Panc1 (cell line): ENCODE results near the gene BMP2K.

Experiments used
- CTCF ChIP-seq: fragments of 450-650 bp; IDR thresholded peaks from 2 replicates; pipeline ENCODE4 v1.5.1; 2017; ENCODE audit warnings: mild to moderate bottlenecking
- POLR2AphosphoS5 ChIP-seq: IDR thresholded peaks from 2 replicates; pipeline ENCODE4 v1.6.1; 2012; ENCODE audit warnings: mild to moderate bottlenecking, low read depth, low read length, moderate library complexity

DNA sequence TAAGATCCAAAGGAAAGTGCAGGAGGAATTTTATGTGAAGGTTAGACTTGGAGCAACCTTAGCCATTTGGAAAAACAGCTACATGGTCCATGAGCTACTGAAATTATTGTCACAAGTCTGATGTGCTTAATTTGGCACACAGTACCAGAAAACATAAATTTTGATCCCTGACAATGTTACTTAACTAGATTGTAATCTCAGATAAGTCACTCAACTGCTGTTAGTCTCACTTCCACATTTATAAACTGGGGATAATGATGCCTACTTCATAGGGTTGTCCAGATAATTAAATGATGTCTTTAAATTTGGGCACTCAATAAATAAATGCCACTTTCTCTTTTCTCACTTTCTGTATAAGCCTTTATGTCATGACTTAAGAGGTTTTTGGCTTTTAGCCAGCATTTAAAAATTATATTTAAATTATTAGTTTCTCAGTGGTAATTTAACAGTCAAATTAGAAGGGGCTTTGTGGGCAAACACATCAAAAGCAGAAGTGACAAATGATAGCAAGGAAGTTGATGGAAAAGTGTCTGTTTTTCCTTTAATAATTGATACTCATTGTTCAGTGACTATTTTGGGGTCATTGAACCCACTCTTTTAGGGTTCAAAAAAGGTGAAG, 104.8 kb downstream of the BMP2K start:
- no peak for TF ChIP-seq CTCF
- TF ChIP-seq POLR2AphosphoS5 = no peak
